Naive thymus-derived CD4-positive, alpha-beta T cell (primary cell): ENCODE data around the gene VAV2. TPM values are rescaled to one million over a fixed set of nuclear protein-coding genes. Genes with fewer than 3 reads are reported as not detected.
A peak's percentile ranks its signal among the peaks of the same experiment; 100 is the strongest.

ENCODE experiments used
- ATAC-seq: fragments of 150-1000 bp; cut with Tn5 transposase; 2 replicates; pipeline ENCODE4 v1.10.0; 2021; ENCODE audit warnings: mild to moderate bottlenecking, moderate library complexity
- CTCF ChIA-PET: fragments of 350-600 bp; sonication (Branson Sonifier 250); formaldehyde crosslinking; loops from one replicate; lab custom pipeline; 2021; ENCODE audit warnings: antibody characterized with exemption; lab: Charles Lee
- POLR2A ChIA-PET: fragments of 350-600 bp; sonication (Branson Sonifier 250); formaldehyde crosslinking; loops from one replicate; lab custom pipeline; 2021; ENCODE audit warnings: antibody characterized with exemption, inconsistent platforms; lab: Charles Lee
- DNase-seq, 9 donors: peaks; one replicate each; pipeline versions ENCODE4 v3.0.0 to v3.0.0-alpha.2; 2020 to 2022; ENCODE audit warnings: mixed read lengths in 1 of 9
- H3K27ac ChIP-seq: one replicate; pipeline ENCODE4 v1.7.0; 2013; ENCODE audit warnings: mild to moderate bottlenecking, low read depth, low read length, moderate library complexity
- H3K27me3 ChIP-seq, 2 donors: one replicate each; pipeline ENCODE4 v1.7.0; 2013; ENCODE audit warnings: low read length in 2 of 2, mild to moderate bottlenecking in 2 of 2, moderate library complexity in 2 of 2; ENCODE audit not compliant: control insufficient read depth in 2 of 2, insufficient read depth in 2 of 2
- H3K36me3 ChIP-seq, 3 experiments: 1 replicate in 2 of 3; 2 replicates in 1 of 3; pipeline ENCODE4 v1.7.0; 2013; ENCODE audit warnings: low read length in 3 of 3, mild to moderate bottlenecking in 3 of 3, moderate library complexity in 1 of 3; ENCODE audit not compliant: insufficient read depth in 3 of 3, control insufficient read depth in 2 of 3
- H3K4me1 ChIP-seq, 2 donors: one replicate each; pipeline ENCODE4 v1.7.0; 2013; ENCODE audit warnings: low read length in 2 of 2, mild to moderate bottlenecking in 2 of 2, moderate library complexity in 1 of 2; ENCODE audit not compliant: control insufficient read depth in 2 of 2, insufficient read depth in 2 of 2
- H3K4me3 ChIP-seq: 2 replicates; pipeline ENCODE4 v1.7.0; 2013; ENCODE audit warnings: mild to moderate bottlenecking, low read length
- H3K9me3 ChIP-seq, 3 experiments: 1 replicate in 2 of 3; 2 replicates in 1 of 3; pipeline ENCODE4 v1.7.0; 2013; ENCODE audit warnings: low read length in 3 of 3; ENCODE audit not compliant: control insufficient read depth in 2 of 3
- H3K27ac Mint-ChIP-seq, 9 donors: one replicate each; pipeline ENCODE4 v1.8.0; 2020 to 2022; ENCODE audit warnings: mixed read lengths in 9 of 9, mild to moderate bottlenecking in 8 of 9, moderate library complexity in 5 of 9, inconsistent platforms in 2 of 9
- H3K27me3 Mint-ChIP-seq, 5 donors: one replicate each; pipeline ENCODE4 v1.8.0; 2021 to 2022; ENCODE audit warnings: mixed read lengths in 5 of 5, mild to moderate bottlenecking in 1 of 5
- H3K36me3 Mint-ChIP-seq, 5 donors: one replicate each; pipeline ENCODE4 v1.8.0; 2020 to 2022; ENCODE audit warnings: mixed read lengths in 5 of 5, mild to moderate bottlenecking in 3 of 5, inconsistent platforms in 1 of 5
- H3K4me1 Mint-ChIP-seq, 7 donors: one replicate each; pipeline ENCODE4 v1.8.0; 2020 to 2022; ENCODE audit warnings: mixed read lengths in 7 of 7, mild to moderate bottlenecking in 3 of 7, inconsistent platforms in 1 of 7
- H3K4me3 Mint-ChIP-seq, 10 donors: one replicate each; pipeline ENCODE4 v1.8.0; 2020 to 2022; ENCODE audit warnings: mild to moderate bottlenecking in 10 of 10, mixed read lengths in 10 of 10, moderate library complexity in 6 of 10, inconsistent platforms in 2 of 10
- H3K9me3 Mint-ChIP-seq, 11 donors: one replicate each; pipeline ENCODE4 v1.8.0; 2020 to 2022; ENCODE audit warnings: mixed read lengths in 11 of 11, mild to moderate bottlenecking in 4 of 11, inconsistent platforms in 1 of 11, moderate library complexity in 1 of 11
- intact Hi-C, 2 donors: fragments of 100-400 bp; cut with micrococcal nuclease; formaldehyde crosslinking; loops; one replicate each; pipeline ENCODE4 v1.15.1; 2023
- polyA plus RNA-seq, 2 donors: library from polyadenylated mRNA; unstranded; fragments of 300-500 nt; fragmentation: Illumina TruSeq; gene quantifications; one replicate each; pipeline ENCODE4 v1.2.3, GENCODE V29; 2021
- total RNA-seq, 6 experiments: library from RNA in 5 of 6; stranded (reverse) in 5 of 6; gene quantifications; 1 replicate in 5 of 6; 2 replicates in 1 of 6; pipeline ENCODE4 v1.2.3 and lab custom pipeline; 2021 to 2026

Gene VAV2
- total and polyA plus RNA-seq, 7 experiments from 2014 or later = 0.18 to 14.4 (median 1.9) TPM

DNA sequence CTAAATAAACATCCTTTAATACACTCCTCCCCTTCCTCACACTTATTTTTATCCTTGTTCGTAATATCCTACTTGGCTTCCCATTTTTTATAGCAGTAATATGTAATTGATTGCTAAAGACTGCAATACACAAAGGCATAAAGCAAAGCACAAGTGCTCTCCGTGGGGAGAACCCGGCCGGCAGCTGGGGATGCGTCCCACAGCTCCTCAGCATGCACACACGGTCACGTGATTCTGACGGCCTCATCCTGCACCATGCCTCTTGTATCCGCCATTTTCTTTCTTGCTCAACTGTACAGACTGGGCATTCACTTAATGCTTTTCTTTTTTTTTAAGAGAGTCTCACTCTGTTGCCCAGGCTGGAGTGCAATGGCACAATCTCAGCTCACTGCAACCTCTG is 36.0 kb upstream of the VAV2 start:
- Mint-ChIP-seq H3K4me1 (peaks cover 0 to 21% (median 11%) of the 10 kb centered on the region in 7 donors), H3K36me3 (peaks cover 0 to 13% (median 2%) of the 10 kb centered on the region in 5 donors), H3K27me3 (no peaks in the 10 kb centered on the region), H3K27ac (peak overlapping the region in 5 of 9 donors; percentile 19 to 69 (median 25)), H3K9me3 (no peaks in the 10 kb centered on the region), H3K4me3 (peak overlapping the region in 8 of 10 donors; percentile 10 to 73 (median 42))
- Histone ChIP-seq H3K9me3 (no peaks in the 10 kb centered on the region), H3K36me3 (peaks cover 0 to 19% (median 2%) of the 10 kb centered on the region in 3 experiments), H3K4me3 (no peak overlapping the region), H3K4me1 (peaks cover 5 to 7% of the 10 kb centered on the region in 2 donors), H3K27ac (no peak overlapping the region), H3K27me3 (no peaks in the 10 kb centered on the region)
- intact Hi-C loops = loop anchor here (5.0 to 10.0 kb wide), 2 partner anchors 651 to 1877 kb away; partner anchors contain the start of genes CAMSAP1 (in 1 of the 2), STKLD1 (in 1 of the 2) and SURF4 (in 1 of the 2)
- DNase-seq = no peak
- no peak for ATAC-seq
- ChIA-PET POLR2A (interaction anchor here (4.2 kb wide), 1 partner anchor 107 kb away, joined by 18 read pairs; the partner anchor contains the start of gene WDR5), CTCF (no interaction called here)

DNA sequence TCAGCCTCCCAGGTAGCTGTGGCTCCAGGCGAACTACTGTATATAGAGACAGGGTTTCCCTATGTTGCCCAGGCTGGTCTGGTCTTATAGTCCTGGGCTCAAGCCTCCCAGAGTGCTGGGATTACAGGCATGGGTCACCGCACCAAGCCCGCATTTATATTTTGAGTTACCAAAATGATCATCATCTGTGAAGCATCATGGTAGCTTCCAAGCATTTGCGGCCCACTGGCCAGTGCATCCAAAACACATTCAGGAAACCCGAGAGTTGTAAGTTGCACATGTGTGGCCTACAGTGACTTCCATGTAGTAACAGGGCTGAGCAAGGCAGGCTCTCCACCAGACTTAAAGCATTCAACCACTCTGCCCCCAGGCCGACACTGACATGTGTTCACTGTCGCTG is 35.4 kb upstream of the VAV2 start:
- peaks cover 0 to 15% (median 0%) of the 10 kb centered on the region in 3 experiments for H3K36me3 ChIP-seq
- H3K36me3 Mint-ChIP-seq = peaks cover 0 to 10% (median 0%) of the 10 kb centered on the region in 5 donors
- peak overlapping the region in 8 of 10 donors; percentile 36 to 82 (median 58) for H3K4me3 Mint-ChIP-seq
- CTCF ChIA-PET = no interaction called here
- no peak for DNase-seq
- peaks cover 5 to 7% of the 10 kb centered on the region in 2 donors for H3K4me1 ChIP-seq
- no peak overlapping the region for H3K27ac ChIP-seq
- ATAC-seq = no peak
- no peaks in the 10 kb centered on the region for H3K27me3 Mint-ChIP-seq
- no peak overlapping the region for H3K4me3 ChIP-seq
- no peaks in the 10 kb centered on the region for H3K27me3 ChIP-seq
- peak overlapping the region in 2 of 9 donors; percentile 19 to 24 for H3K27ac Mint-ChIP-seq
- H3K4me1 Mint-ChIP-seq = peaks cover 0 to 21% (median 11%) of the 10 kb centered on the region in 7 donors
- H3K9me3 ChIP-seq = no peaks in the 10 kb centered on the region
- POLR2A ChIA-PET = interaction anchor here (4.2 kb wide), 1 partner anchor 107 kb away, joined by 18 read pairs; the partner anchor contains the start of gene WDR5
- intact Hi-C loops = loop anchor here (5.0 to 10.0 kb wide), 2 partner anchors 650 to 1877 kb away; partner anchors contain the start of genes CAMSAP1 (in 1 of the 2), STKLD1 (in 1 of the 2) and SURF4 (in 1 of the 2)
- H3K9me3 Mint-ChIP-seq = no peaks in the 10 kb centered on the region

DNA sequence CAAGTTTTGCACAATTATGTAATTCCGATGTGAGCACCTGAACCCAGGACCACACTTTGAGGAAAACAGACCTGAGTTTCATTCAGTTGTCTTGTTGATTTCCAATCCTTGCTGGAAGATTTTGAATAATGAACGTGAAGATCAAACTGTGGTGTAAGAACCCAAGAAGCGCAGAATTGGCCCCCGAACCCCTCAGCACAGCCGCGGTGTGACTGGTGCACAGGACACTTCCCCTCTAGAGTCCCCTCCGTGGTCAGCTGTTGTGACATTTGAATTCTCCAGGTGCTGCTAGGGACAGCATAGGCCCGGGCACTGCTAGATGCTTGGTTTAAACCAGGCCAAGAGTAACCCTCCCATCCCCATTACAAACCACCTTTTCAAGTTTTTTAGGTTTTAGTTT is 34.9 kb upstream of the VAV2 start:
- H3K4me3 Mint-ChIP-seq = peak overlapping the region; percentile 1 to 82 (median 62)
- Histone ChIP-seq H3K36me3 (peaks cover 0 to 15% (median 0%) of the 10 kb centered on the region in 3 experiments), H3K9me3 (no peaks in the 10 kb centered on the region), H3K27ac (no peak overlapping the region), H3K4me1 (peaks cover 5 to 7% of the 10 kb centered on the region in 2 donors), H3K27me3 (no peaks in the 10 kb centered on the region), H3K4me3 (no peak overlapping the region)
- H3K27ac Mint-ChIP-seq = peak overlapping the region in 2 of 9 donors; percentile 33 to 56
- H3K27me3 Mint-ChIP-seq = no peaks in the 10 kb centered on the region
- intact Hi-C loops = loop anchor here (5.0 to 10.0 kb wide), 2 partner anchors 650 to 1878 kb away; partner anchors contain the start of genes CAMSAP1 (in 1 of the 2), STKLD1 (in 1 of the 2) and SURF4 (in 1 of the 2)
- ChIA-PET POLR2A (interaction anchor here (0.5 to 4.2 kb wide), 2 partner anchors 108 to 141 kb away, joined by 5 to 18 read pairs; partner anchors contain the start of gene WDR5), CTCF (no interaction called here)
- H3K4me1 Mint-ChIP-seq = peaks cover 0 to 21% (median 11%) of the 10 kb centered on the region in 7 donors
- DNase-seq = no peak
- H3K9me3 Mint-ChIP-seq = no peaks in the 10 kb centered on the region
- H3K36me3 Mint-ChIP-seq = peaks cover 0 to 10% (median 0%) of the 10 kb centered on the region in 5 donors
- no peak for ATAC-seq

DNA sequence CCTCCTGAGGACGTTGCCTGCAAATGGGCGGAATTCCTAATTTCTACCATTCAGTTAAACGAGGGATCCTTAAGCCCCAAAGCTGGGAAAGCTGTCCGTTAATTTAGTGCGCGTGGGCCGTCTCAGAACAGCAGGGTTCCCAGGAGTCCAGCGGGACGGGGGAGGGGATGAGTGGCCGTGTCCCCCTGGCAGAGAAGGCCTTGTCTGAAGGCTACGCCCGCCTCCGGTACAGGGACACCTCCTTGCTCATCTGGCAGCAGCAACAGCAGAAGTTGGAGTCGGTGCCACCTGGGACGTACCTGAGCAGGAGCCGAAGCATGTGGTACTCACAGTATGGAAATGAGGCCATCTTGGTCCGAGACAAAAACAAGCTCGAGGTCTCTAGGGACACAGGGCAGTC is 34.5 kb upstream of the VAV2 start:
- Mint-ChIP-seq H3K36me3 (peaks cover 0 to 10% (median 0%) of the 10 kb centered on the region in 5 donors), H3K27ac (peak overlapping the region in 2 of 9 donors; percentile 33 to 54), H3K27me3 (no peaks in the 10 kb centered on the region), H3K9me3 (no peaks in the 10 kb centered on the region), H3K4me1 (peaks cover 0 to 21% (median 11%) of the 10 kb centered on the region in 7 donors), H3K4me3 (peak overlapping the region in 9 of 10 donors; percentile 61 to 85 (median 81))
- POLR2A ChIA-PET = interaction anchor here (0.5 to 4.2 kb wide), 4 partner anchors 43 to 141 kb away, joined by 4 to 18 read pairs (median 6); partner anchors contain the start of genes RNU6ATAC and WDR5
- H3K36me3 ChIP-seq = peaks cover 0 to 12% (median 0%) of the 10 kb centered on the region in 3 experiments
- CTCF ChIA-PET = no interaction called here
- H3K4me3 ChIP-seq = no peak overlapping the region
- no peak for DNase-seq
- H3K27me3 ChIP-seq = no peaks in the 10 kb centered on the region
- peaks cover 5 to 7% of the 10 kb centered on the region in 2 donors for H3K4me1 ChIP-seq
- no peaks in the 10 kb centered on the region for H3K9me3 ChIP-seq
- H3K27ac ChIP-seq = no peak overlapping the region
- ATAC-seq = no peak
- intact Hi-C loops = loop anchor here (5.0 to 10.0 kb wide), 2 partner anchors 649 to 1878 kb away; partner anchors contain the start of genes CAMSAP1 (in 1 of the 2), STKLD1 (in 1 of the 2) and SURF4 (in 1 of the 2)

DNA sequence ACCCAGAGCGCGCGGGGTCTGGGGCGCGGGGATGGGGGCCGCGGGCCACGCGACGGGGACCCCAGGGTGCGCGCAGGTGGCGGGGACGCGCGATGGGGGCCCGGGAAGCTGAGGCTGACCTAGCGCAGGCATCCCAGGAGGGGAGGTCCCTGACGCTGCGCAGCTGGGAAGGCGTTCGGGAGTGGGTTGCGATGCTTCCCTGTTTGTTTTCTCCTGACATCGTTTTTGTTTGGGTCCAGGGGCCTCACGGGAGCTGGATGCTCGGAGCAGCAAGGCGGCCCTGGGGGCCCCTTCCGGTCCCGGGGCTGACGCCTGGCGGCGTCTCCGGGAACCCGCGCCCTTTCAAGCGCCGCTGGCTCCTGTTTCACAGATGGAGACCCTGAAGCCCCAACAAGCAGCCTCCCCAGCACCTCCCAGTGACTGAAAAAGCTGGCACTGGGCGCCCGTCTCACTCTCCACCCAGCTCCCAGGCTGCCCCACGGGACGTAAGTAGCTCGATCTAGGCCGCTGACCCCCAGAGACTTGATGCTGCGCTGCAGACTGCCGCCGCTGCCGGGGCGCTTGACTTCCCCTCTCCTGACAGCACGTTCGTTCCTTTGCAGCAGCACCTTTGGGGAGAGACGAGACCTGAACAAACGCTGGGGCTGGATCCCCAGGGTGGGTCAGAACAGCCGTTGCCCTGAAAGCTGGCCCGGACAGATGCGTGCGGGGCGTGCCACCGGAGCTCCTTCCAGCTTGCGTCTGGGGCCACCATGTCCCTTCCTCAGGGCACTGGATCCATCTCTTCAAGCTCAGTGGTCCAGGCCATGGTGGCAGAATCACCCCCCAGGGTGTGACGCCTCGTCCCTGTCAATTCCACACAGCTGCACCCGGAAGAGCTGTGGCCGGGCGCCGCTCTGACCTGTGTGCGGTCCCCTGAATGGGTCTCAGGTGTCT is 33.8 kb upstream of the VAV2 start:
- peaks cover 0 to 21% (median 12%) of the 10 kb centered on the region in 7 donors for H3K4me1 Mint-ChIP-seq
- peak; percentile 22 for ATAC-seq
- peak overlapping the region; percentile 61 to 85 (median 80) for H3K4me3 Mint-ChIP-seq
- ChIA-PET POLR2A (interaction anchor here (0.5 to 4.2 kb wide), 7 partner anchors 19 to 139 kb away, joined by 3 to 18 read pairs (median 3); partner anchors contain the start of genes RNU6ATAC and WDR5), CTCF (interaction anchor here (2.9 kb wide), 1 partner anchor 32 kb away, joined by 14 read pairs; no protein-coding TSS in a partner anchor)
- peaks cover 0 to 7% (median 0%) of the 10 kb centered on the region in 3 experiments for H3K36me3 ChIP-seq
- H3K4me3 ChIP-seq = peak overlapping the region; percentile 89
- intact Hi-C loops = loop anchor here (1.0 to 10.0 kb wide), 8 partner anchors 34 to 1879 kb away; partner anchors contain the start of genes BRD3 (in 2 of the 2), RNU6ATAC (in 2 of the 2), VAV2 (in 2 of the 2) and CACFD1 (in 1 of the 2)
- no peaks in the 10 kb centered on the region for H3K27me3 Mint-ChIP-seq
- H3K9me3 ChIP-seq = no peaks in the 10 kb centered on the region
- peak in 8 of 9 donors; percentile 34 to 62 (median 53) for DNase-seq
- H3K27me3 ChIP-seq = no peaks in the 10 kb centered on the region
- H3K27ac Mint-ChIP-seq = peak overlapping the region in 7 of 9 donors; percentile 31 to 84 (median 67)
- H3K4me1 ChIP-seq = peaks cover 5 to 7% of the 10 kb centered on the region in 2 donors
- peaks cover 0 to 6% (median 0%) of the 10 kb centered on the region in 5 donors for H3K36me3 Mint-ChIP-seq
- H3K27ac ChIP-seq = peak overlapping the region; percentile 75
- H3K9me3 Mint-ChIP-seq = no peaks in the 10 kb centered on the region
